ENCODE data around the gene TCP10L. TPM values are rescaled to one million over a fixed set of nuclear protein-coding genes. Genes with fewer than 3 reads are reported as not detected.

Gene TCP10L
- total and polyA plus RNA-seq, 4 donors, result 1.1 to 8.0 (median 2.8) TPM

DNA sequence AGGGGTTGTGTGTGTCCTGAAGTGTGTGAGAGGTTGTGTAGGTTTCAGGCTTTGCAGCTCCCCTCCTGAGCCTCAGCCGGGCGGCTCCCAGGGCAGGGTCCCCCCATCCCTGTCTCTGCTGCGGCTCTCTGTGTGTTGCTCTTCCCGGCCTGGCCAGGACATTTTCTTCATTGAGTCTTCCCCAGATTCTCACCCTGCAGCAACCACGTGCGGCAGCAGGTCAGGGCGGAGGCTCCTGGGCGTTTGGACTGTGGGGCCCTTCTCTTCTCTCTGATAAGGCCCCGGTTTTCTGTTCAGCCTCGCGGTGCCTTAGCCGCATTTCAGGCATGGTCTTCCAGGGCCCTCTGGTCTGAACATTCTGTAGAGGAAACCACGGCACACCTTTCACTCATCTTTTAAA, 1.8 kb upstream of the TCP10L start (continued):
- TF ChIP-seq, protein P1, sequence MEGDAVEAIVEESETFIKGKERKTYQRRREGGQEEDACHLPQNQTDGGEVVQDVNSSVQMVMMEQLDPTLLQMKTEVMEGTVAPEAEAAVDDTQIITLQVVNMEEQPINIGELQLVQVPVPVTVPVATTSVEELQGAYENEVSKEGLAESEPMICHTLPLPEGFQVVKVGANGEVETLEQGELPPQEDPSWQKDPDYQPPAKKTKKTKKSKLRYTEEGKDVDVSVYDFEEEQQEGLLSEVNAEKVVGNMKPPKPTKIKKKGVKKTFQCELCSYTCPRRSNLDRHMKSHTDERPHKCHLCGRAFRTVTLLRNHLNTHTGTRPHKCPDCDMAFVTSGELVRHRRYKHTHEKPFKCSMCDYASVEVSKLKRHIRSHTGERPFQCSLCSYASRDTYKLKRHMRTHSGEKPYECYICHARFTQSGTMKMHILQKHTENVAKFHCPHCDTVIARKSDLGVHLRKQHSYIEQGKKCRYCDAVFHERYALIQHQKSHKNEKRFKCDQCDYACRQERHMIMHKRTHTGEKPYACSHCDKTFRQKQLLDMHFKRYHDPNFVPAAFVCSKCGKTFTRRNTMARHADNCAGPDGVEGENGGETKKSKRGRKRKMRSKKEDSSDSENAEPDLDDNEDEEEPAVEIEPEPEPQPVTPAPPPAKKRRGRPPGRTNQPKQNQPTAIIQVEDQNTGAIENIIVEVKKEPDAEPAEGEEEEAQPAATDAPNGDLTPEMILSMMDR (IDR thresholded peaks at IDR 0.05; ENCODE audit: low read depth, low read length, missing input control), result no peak
- no peak for TF ChIP-seq RXRA (IDR thresholded peaks at IDR 0.05)
- no peak for TF ChIP-seq YY1 (IDR thresholded peaks at IDR 0.05)
- TF ChIP-seq, protein P2, sequence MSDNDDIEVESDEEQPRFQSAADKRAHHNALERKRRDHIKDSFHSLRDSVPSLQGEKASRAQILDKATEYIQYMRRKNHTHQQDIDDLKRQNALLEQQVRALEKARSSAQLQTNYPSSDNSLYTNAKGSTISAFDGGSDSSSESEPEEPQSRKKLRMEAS (IDR thresholded peaks at IDR 0.05), result no peak
- TF ChIP-seq GABPA (IDR thresholded peaks at IDR 0.05 in 1 of 2, conservative IDR thresholded peaks at IDR 0.05 in 1 of 2), result no peak
- TF ChIP-seq SP1 (IDR thresholded peaks at IDR 0.05), result no peak

DNA sequence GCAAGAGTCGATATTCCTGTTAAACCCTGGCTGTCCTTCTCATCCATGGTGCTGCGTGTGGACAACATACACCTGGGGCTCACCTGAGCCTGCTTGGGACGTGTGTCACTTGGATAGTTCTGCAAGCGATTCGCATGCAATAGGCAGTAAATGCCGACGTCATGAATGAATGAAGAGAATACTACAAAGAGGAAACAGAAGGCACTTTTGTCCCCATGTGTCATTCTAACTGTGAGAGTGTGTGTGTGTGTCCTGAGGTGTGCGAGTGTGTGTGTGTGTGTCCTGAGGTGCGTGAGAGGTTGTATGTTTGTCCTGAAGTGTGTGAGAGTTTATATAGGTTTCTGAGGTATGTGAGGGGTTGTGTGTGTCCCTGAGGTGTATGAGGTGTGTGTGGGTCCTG, 647 bp upstream of the TCP10L start:
- Histone ChIP-seq H3K4me3 (ENCODE audit: low read depth in 1 of 3, low read length in 3 of 3) (no peak overlapping the region), H3K27ac (ENCODE audit: low read depth in 1 of 2, low read length in 2 of 2) (no peak overlapping the region), H3K4me1 (ENCODE audit: control insufficient read depth in 4 of 4, insufficient read depth in 4 of 4, low read length in 3 of 4) (peaks cover 0 to 12% (median 4%) of the 10 kb centered on the region in 4 donors), H3K36me3 (ENCODE audit: control insufficient read depth in 4 of 4, insufficient read depth in 3 of 4, low read depth in 1 of 4, low read length in 3 of 4) (no peaks in the 10 kb centered on the region), H3K27me3 (ENCODE audit: control insufficient read depth in 4 of 4, insufficient read depth in 4 of 4, low read length in 3 of 4) (no peaks in the 10 kb centered on the region), H3K9ac (ENCODE audit: low read depth in 1 of 2, low read length in 2 of 2) (no peak overlapping the region), H3K9me3 (ENCODE audit: control insufficient read depth in 4 of 4, low read length in 3 of 4) (no peaks in the 10 kb centered on the region)
- TF ChIP-seq, protein P3, sequence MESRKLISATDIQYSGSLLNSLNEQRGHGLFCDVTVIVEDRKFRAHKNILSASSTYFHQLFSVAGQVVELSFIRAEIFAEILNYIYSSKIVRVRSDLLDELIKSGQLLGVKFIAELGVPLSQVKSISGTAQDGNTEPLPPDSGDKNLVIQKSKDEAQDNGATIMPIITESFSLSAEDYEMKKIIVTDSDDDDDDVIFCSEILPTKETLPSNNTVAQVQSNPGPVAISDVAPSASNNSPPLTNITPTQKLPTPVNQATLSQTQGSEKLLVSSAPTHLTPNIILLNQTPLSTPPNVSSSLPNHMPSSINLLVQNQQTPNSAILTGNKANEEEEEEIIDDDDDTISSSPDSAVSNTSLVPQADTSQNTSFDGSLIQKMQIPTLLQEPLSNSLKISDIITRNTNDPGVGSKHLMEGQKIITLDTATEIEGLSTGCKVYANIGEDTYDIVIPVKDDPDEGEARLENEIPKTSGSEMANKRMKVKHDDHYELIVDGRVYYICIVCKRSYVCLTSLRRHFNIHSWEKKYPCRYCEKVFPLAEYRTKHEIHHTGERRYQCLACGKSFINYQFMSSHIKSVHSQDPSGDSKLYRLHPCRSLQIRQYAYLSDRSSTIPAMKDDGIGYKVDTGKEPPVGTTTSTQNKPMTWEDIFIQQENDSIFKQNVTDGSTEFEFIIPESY (IDR thresholded peaks at IDR 0.05), result no peak
- TF ChIP-seq, protein P2 (IDR thresholded peaks at IDR 0.05), result no peak
- TF ChIP-seq SP1 (IDR thresholded peaks at IDR 0.05) (no peak), EGR1 (IDR thresholded peaks at IDR 0.05; ENCODE audit: low read depth in 2 of 2) (no peak), NR2F2 (IDR thresholded peaks at IDR 0.05) (no peak), JUND (IDR thresholded peaks at IDR 0.05) (no peak), HNF4G (IDR thresholded peaks at IDR 0.05) (no peak), FOXA2 (IDR thresholded peaks at IDR 0.05) (no peak), RAD21 (IDR thresholded peaks at IDR 0.05) (no peak), RXRA (IDR thresholded peaks at IDR 0.05) (no peak), GABPA (IDR thresholded peaks at IDR 0.05 in 1 of 2, conservative IDR thresholded peaks at IDR 0.05 in 1 of 2) (no peak), TAF1 (conservative IDR thresholded peaks at IDR 0.05) (no peak), YY1 (IDR thresholded peaks at IDR 0.05) (no peak), FOXA1 (IDR thresholded peaks at IDR 0.05) (no peak), HNF4A (conservative IDR thresholded peaks at IDR 0.05) (no peak)
- TF ChIP-seq, protein P4, sequence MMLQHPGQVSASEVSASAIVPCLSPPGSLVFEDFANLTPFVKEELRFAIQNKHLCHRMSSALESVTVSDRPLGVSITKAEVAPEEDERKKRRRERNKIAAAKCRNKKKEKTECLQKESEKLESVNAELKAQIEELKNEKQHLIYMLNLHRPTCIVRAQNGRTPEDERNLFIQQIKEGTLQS (IDR thresholded peaks at IDR 0.05), result no peak
- TF ChIP-seq, protein P1 (IDR thresholded peaks at IDR 0.05; ENCODE audit: low read depth, low read length, missing input control), result no peak
- TF ChIP-seq, protein P5, sequence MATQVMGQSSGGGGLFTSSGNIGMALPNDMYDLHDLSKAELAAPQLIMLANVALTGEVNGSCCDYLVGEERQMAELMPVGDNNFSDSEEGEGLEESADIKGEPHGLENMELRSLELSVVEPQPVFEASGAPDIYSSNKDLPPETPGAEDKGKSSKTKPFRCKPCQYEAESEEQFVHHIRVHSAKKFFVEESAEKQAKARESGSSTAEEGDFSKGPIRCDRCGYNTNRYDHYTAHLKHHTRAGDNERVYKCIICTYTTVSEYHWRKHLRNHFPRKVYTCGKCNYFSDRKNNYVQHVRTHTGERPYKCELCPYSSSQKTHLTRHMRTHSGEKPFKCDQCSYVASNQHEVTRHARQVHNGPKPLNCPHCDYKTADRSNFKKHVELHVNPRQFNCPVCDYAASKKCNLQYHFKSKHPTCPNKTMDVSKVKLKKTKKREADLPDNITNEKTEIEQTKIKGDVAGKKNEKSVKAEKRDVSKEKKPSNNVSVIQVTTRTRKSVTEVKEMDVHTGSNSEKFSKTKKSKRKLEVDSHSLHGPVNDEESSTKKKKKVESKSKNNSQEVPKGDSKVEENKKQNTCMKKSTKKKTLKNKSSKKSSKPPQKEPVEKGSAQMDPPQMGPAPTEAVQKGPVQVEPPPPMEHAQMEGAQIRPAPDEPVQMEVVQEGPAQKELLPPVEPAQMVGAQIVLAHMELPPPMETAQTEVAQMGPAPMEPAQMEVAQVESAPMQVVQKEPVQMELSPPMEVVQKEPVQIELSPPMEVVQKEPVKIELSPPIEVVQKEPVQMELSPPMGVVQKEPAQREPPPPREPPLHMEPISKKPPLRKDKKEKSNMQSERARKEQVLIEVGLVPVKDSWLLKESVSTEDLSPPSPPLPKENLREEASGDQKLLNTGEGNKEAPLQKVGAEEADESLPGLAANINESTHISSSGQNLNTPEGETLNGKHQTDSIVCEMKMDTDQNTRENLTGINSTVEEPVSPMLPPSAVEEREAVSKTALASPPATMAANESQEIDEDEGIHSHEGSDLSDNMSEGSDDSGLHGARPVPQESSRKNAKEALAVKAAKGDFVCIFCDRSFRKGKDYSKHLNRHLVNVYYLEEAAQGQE (IDR thresholded peaks at IDR 0.05), result no peak
- 91% methylated on average over 9 of the region's 9 CpGs for WGBS
- no peak for DNase-seq (ENCODE audit: low spot score)
